Inferior parietal cortex (tissue), 1 donor: ENCODE measurements around the gene LMO7.
A peak's percentile ranks its signal among the peaks of the same experiment; 100 is the strongest.

ENCODE experiments used
- DNase-seq: peaks from one replicate; pipeline ENCODE4 v3.0.0-alpha.2; 2016; ENCODE audit errors: extremely low spot score

Gene LMO7

GRCh38 chr13:75800545-75800944 is 164.4 kb downstream of the LMO7 start:
- DNase-seq, result no peak

- no peak for DNase-seq
Measured at GRCh38 chr13:75801388-75801945, 165.3 kb downstream of the LMO7 start.

DNA sequence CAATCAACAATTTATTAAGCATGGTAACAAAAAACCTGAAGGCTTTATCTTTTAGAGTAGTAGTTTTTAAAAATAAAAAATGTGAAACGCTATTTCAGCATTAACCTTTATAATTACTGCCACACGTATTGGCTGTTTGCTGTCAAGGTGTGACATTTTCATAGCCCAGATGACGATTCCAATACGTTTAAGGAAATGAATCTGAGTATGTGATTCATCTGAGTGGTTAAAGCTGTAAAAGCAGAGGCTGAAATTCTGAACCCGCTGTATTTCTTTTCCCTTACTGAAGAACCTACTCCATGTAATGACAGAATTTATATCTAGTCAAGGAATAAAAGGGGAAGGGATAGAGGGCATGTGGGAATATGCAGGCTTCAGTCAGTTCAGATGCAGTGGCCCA is 166.0 kb downstream of the LMO7 start:
- DNase-seq, result no peak

GRCh38 chr13:75803164-75803611 is 167.1 kb downstream of the LMO7 start:
- no peak for DNase-seq

DNA sequence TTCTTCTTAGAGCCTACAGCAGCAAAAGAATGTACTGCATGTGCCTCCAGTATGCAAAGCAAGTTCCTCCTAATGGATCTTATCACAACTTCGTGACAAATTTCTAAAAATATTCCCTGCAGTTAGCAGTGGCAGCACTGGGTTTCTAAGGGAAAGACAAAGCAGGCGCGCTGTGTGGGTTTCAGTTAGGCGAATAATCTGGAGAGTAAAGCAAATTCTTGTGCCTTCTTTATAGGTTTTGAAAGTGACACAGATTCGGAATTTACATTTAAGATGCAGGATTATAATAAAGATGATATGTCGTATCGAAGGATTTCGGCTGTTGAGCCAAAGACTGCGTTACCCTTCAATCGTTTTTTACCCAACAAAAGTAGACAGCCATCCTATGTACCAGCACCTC is 167.9 kb downstream of the LMO7 start:
- DNase-seq, result peak; percentile 45

- DNase-seq, result no peak
Measured at GRCh38 chr13:75804605-75805004, 168.5 kb downstream of the LMO7 start.

DNA sequence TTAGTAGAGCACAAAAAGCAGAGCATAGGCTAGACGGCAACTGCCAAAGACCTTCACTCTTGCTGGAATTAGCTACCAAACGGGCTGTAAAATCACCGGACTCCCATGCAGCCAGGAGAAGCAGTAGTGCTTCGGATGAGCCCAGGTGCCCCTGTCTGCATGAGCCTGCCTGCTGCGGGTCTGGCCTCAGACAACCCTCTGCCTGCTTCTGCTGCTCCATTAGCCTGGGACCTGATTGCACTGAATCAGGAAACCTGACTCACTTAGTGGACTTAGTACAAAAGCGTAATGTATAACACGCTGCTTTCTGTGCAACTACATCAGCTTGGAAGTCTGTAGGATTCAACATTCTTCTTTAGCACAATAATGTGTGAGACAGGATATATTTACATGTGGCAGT is 170.0 kb downstream of the LMO7 start:
- DNase-seq, result no peak

GRCh38 chr13:75811361-75811760 is 175.2 kb downstream of the LMO7 start:
- DNase-seq, result no peak

- no peak for DNase-seq
Measured at GRCh38 chr13:75811841-75812240, 175.7 kb downstream of the LMO7 start.

DNA sequence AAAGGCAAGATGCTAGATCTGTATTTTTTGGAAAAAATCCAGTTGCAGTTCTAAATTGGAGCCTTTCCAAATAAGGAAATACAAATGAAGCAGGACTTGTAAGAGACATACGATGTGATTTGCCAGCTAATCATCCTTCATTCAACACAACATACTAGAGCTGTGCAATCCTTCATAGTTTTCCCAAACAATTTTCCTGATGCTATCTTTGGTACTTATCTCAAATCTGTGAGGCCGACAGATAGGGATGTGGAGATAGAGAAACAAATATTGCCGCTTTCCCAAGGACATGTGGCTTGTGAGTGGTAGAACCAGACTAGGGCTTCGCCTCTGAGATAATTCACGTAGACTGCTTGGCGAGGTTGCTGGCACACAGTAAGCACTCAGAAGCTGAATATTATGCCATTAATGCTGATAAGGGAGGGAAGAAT is 176.6 kb downstream of the LMO7 start:
- DNase-seq, result no peak

- DNase-seq, result no peak
Measured at GRCh38 chr13:75813323-75813722, 177.2 kb downstream of the LMO7 start.

DNA sequence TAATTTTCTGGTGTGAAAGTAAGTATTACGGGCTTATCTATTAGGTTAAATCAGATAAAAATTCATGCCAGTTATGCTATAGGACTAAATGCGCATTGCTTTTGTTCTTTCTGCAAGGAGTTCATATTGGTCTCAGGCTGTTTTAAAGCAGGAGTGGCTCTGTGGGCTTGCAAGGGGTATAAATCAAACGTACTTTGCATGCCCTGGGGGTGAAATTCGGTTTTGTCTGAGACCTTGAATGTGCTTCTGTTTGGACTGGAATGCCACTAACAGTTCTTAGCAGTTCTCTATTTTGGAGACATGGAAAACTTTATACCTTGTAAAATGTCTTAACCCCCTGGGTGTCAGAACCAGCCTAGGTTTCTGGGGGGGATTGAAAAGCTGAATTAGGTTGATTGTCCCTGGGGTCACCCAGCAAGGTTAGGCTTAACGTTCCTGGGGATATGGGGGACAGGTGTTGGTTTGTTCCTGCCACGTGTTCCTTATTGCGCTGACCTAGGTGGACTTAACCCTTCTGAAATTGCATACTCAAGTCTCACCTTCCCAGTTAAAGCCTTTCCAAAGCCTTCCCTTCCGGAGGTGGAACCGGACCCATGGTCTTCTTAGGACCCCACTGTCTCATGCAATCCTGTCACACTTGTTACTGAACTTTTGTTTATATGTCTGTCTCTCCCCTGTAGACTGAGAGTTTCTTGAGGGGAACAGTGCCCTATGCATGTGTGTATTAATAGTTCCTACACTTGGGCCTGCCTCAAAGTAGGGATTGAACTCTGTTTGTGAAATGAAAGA is 182.2 kb downstream of the LMO7 start:
- no peak for DNase-seq

DNA sequence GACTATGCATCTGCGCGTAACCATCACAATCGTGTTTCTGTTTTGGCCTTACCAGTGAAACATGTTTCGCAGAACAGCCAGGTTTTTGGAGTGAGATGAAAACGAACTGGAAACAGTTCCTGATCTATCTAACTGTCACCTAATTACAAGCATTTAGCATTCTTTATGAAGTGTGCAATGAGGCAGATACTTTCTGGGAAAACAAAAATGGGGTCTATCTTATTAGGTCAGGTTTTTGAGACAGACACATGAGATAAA is 182.8 kb downstream of the LMO7 start:
- DNase-seq, result no peak

GRCh38 chr13:75825161-75825560 is 189.0 kb downstream of the LMO7 start:
- DNase-seq, result no peak

DNA sequence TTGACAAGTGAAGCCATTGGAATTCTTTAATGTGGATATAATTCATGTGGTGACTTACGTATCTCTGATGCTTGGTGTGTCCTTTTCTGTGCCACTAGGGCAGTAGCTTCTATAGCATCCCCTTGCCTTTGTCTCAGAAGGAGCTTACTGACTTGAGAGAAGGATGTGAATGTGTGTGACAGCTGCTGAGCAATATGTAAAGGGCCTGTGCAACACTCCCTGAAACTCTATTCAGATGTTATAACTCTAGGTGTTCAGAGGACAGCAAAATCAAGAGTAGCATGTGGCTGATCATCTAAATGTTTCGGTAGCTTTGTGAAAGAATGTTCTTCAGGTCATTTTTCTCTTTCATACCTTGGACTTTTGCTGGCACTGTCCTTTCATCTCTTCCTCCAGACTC is 189.5 kb downstream of the LMO7 start:
- DNase-seq, result no peak

DNA sequence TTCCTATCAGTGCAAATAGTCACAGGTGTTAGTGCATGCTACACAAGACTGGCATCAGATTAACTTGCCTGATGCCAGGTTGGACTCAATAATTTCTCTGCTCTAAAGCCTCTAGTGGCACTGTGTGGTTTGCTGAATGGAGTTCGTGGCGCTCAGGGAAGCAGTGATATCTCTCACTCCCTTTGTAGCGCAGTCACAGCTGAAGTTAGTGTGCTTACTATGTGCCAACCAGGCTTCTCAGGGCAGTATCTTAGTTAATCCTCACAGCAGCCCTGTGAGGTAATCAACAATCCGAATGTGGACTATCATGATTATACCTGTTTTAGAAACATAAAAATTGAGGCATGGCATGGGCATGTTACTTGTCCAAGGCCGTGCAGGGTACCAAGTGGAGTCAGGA is 190.3 kb downstream of the LMO7 start:
- no peak for DNase-seq

DNA sequence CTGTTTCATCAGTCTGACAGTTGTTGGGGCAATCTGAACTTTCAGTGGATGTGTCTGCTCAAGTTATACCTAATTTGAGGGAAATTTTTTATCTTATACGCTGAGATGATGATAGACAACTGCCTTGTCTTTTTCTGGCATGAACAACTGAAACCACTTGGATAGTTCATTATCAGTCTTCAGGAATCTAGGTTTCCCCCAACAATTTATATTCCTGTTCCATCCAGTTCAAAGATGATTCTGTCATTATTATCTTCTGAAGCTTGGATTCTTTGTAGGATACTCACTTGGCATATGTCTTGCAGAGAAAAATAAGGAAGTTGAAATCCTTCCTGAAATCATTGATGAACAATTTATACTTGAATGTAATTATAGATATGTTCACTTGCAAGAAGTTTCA is 193.7 kb downstream of the LMO7 start:
- no peak for DNase-seq

- DNase-seq, result no peak
Measured at GRCh38 chr13:75830842-75831241, 194.7 kb downstream of the LMO7 start.

DNA sequence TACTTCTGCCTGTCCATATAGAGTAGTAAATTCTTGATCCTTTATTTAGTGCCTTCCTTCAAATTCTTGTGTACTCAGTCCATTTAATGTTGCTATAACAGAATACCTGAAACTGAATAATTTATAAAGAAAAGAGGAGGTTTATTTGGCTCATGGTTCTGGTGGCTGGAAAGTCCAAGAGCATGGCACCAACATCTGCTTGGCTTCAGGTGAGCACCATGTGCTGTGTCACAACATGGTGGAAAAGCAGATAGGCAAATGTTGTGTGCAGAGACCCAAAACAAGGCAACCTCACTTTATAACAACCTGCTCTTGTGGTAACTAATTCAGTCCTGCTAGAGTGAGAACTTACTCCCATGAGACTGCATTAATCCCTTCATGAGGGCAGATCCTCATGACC is 195.3 kb downstream of the LMO7 start:
- no peak for DNase-seq

DNA sequence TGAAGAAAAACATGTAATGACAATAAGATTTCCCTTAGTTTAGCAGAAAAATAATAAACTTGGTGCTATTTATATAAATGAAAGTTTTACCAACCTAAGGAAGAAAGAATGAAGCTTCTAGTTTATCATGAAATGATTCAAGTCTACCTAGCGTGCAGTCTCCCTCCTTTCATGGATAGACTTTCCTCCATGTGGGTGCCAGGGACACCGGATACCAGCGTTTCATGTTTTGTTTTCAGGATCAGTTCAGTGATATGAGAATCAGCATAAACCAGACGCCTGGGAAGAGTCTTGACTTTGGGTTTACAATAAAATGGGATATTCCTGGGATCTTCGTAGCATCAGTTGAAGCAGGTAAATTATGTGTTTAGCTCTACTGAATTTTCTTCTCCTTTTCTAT is 196.7 kb downstream of the LMO7 start:
- no peak for DNase-seq

DNA sequence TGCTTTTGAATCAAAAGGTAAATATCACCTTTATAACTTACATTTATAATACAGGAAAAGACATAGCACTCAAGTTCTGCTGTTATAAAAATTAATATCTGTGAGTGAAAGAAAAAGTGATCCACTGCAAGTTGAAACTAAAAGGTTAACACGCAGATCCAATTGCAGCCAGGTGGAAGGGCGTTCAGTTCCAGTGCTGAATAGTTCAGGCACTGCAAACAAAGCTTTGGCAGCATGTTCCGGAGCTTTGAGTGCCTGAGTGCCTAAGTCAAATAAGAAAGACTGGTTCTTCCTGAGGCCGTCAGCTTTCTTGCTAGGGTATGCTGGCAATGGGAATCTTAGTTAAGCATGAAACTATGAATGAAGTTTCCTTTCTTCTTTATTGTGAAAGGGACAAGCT is 200.3 kb downstream of the LMO7 start:
- no peak for DNase-seq

GRCh38 chr13:75838366-75839005 is 202.4 kb downstream of the LMO7 start:
- DNase-seq, result no peak

- no peak for DNase-seq
Measured at GRCh38 chr13:75839406-75839805, 203.3 kb downstream of the LMO7 start.
